DMS53 treated with DMSO at 0.1 percent for 48 hours (cell line): Measurements from ENCODE around the gene PPP2CA.
"Not testable (repeated sequence)": the region's sequence is repeated elsewhere in the genome, so short reads cannot be mapped to it uniquely, and the experiment has no call there.

Experiments used
- DNase-seq: peaks from one replicate; lab custom pipeline; 2025; ENCODE audit not compliant: unreplicated experiment; lab: John Stamatoyannopoulos, UW

Gene PPP2CA

GRCh38 chr5:134245692-134246091 lies 19.8 kb upstream of the PPP2CA start:
- DNase-seq, result no peak

GRCh38 chr5:134245101-134245604 lies 19.3 kb upstream of the PPP2CA start:
- DNase-seq, result peak; percentile 78

- peak; percentile 29 for DNase-seq
These were observed 16.3 kb upstream of the PPP2CA start for GRCh38 chr5:134242146-134242545.

- DNase-seq, result peak; percentile 52
These were observed 14.6 kb upstream of the PPP2CA start for GRCh38 chr5:134240421-134240962.

GRCh38 chr5:134236820-134237219 lies 10.9 kb upstream of the PPP2CA start:
- no peak for DNase-seq

- DNase-seq, result no peak
These were observed 10.4 kb upstream of the PPP2CA start for GRCh38 chr5:134236318-134236717.

GRCh38 chr5:134228624-134229023 lies 2.8 kb upstream of the PPP2CA start:
- DNase-seq, result no peak

- DNase-seq, result no peak
These were observed 1.9 kb upstream of the PPP2CA start for GRCh38 chr5:134227776-134228175.

GRCh38 chr5:134227259-134227658 lies 1.4 kb upstream of the PPP2CA start:
- DNase-seq, result no peak

- peak; percentile 89 for DNase-seq
These were observed 744 bp upstream of the PPP2CA start for GRCh38 chr5:134226441-134227192.

- DNase-seq, result peak; percentile 16
These were observed 739 bp downstream of the PPP2CA start for GRCh38 chr5:134224888-134225779.

- DNase-seq, result no peak
These were observed 2.2 kb downstream of the PPP2CA start for GRCh38 chr5:134223406-134224248.

- DNase-seq, result not testable (repeated sequence)
These were observed 4.2 kb downstream of the PPP2CA start for GRCh38 chr5:134221690-134222089.

- DNase-seq, result no peak
These were observed 10.1 kb downstream of the PPP2CA start for GRCh38 chr5:134215757-134216156.

GRCh38 chr5:134211263-134212031 lies 14.4 kb downstream of the PPP2CA start:
- not testable (repeated sequence) for DNase-seq

GRCh38 chr5:134209477-134210245 lies 16.2 kb downstream of the PPP2CA start:
- no peak for DNase-seq

- no peak for DNase-seq
These were observed 18.2 kb downstream of the PPP2CA start for GRCh38 chr5:134207696-134208095.

- DNase-seq, result no peak
These were observed 19.2 kb downstream of the PPP2CA start for GRCh38 chr5:134206627-134207160.

GRCh38 chr5:134204575-134204974 lies 21.3 kb downstream of the PPP2CA start:
- no peak for DNase-seq
